ENCODE results near the gene SLX9. TPM values are rescaled to one million over a fixed set of nuclear protein-coding genes. Genes with fewer than 3 reads are reported as not detected.
A peak's percentile ranks its signal among the peaks of the same experiment; 100 is the strongest.

Gene SLX9
- total RNA-seq, 1 donor from 2014 or later = 33.3 TPM

GRCh38 chr21:44892536-44893277 is 47.1 kb upstream of the SLX9 start:
- Mint-ChIP-seq H3K4me3 (no peak overlapping the region), H3K9me3 (no peaks in the 10 kb centered on the region), H3K4me1 (ENCODE audit: unreplicated experiment) (no peaks in the 10 kb centered on the region), H3K27me3 (peaks cover 9% of the 10 kb centered on the region), H3K36me3 (no peaks in the 10 kb centered on the region), H3K27ac (no peak overlapping the region)
- peak; percentile 91 for TF ChIP-seq CTCF (conservative IDR thresholded peaks at IDR 0.05)
- DNase-seq (ENCODE audit: extremely low spot score, unreplicated experiment) = no peak

GRCh38 chr21:44893278-44893556 is 46.6 kb upstream of the SLX9 start:
- no peak for TF ChIP-seq CTCF (conservative IDR thresholded peaks at IDR 0.05)
- H3K9me3 Mint-ChIP-seq = no peaks in the 10 kb centered on the region
- no peaks in the 10 kb centered on the region for H3K36me3 Mint-ChIP-seq
- peaks cover under 1% of the 10 kb centered on the region for H3K4me1 Mint-ChIP-seq (ENCODE audit: unreplicated experiment)
- H3K4me3 Mint-ChIP-seq = no peak overlapping the region
- peaks cover 9% of the 10 kb centered on the region for H3K27me3 Mint-ChIP-seq
- no peak for DNase-seq (ENCODE audit: extremely low spot score, unreplicated experiment)
- H3K27ac Mint-ChIP-seq = no peak overlapping the region

GRCh38 chr21:44893948-44894656 is 45.7 kb upstream of the SLX9 start:
- TF ChIP-seq CTCF (conservative IDR thresholded peaks at IDR 0.05) = no peak
- Mint-ChIP-seq H3K36me3 (no peaks in the 10 kb centered on the region), H3K27me3 (peaks cover 12% of the 10 kb centered on the region), H3K4me3 (no peak overlapping the region), H3K4me1 (ENCODE audit: unreplicated experiment) (peaks cover 4% of the 10 kb centered on the region), H3K27ac (no peak overlapping the region), H3K9me3 (no peaks in the 10 kb centered on the region)
- DNase-seq (ENCODE audit: extremely low spot score, unreplicated experiment) = no peak

GRCh38 chr21:44894687-44895302 is 45.0 kb upstream of the SLX9 start:
- Mint-ChIP-seq H3K27me3 (peaks cover 12% of the 10 kb centered on the region), H3K36me3 (no peaks in the 10 kb centered on the region), H3K4me3 (no peak overlapping the region), H3K4me1 (ENCODE audit: unreplicated experiment) (peaks cover 4% of the 10 kb centered on the region), H3K27ac (no peak overlapping the region), H3K9me3 (no peaks in the 10 kb centered on the region)
- DNase-seq (ENCODE audit: extremely low spot score, unreplicated experiment) = no peak
- no peak for TF ChIP-seq CTCF (conservative IDR thresholded peaks at IDR 0.05)

- Mint-ChIP-seq H3K27me3 (peaks cover 12% of the 10 kb centered on the region), H3K36me3 (no peaks in the 10 kb centered on the region), H3K27ac (no peak overlapping the region), H3K4me1 (ENCODE audit: unreplicated experiment) (peaks cover 4% of the 10 kb centered on the region), H3K4me3 (no peak overlapping the region), H3K9me3 (no peaks in the 10 kb centered on the region)
- no peak for TF ChIP-seq CTCF (conservative IDR thresholded peaks at IDR 0.05)
- no peak for DNase-seq (ENCODE audit: extremely low spot score, unreplicated experiment)
Measured at GRCh38 chr21:44895859-44896258, 44.0 kb upstream of the SLX9 start.

Measured in type B pancreatic cell (in vitro differentiated cells).